ENCODE data around the gene KRTAP13-2.

DNA sequence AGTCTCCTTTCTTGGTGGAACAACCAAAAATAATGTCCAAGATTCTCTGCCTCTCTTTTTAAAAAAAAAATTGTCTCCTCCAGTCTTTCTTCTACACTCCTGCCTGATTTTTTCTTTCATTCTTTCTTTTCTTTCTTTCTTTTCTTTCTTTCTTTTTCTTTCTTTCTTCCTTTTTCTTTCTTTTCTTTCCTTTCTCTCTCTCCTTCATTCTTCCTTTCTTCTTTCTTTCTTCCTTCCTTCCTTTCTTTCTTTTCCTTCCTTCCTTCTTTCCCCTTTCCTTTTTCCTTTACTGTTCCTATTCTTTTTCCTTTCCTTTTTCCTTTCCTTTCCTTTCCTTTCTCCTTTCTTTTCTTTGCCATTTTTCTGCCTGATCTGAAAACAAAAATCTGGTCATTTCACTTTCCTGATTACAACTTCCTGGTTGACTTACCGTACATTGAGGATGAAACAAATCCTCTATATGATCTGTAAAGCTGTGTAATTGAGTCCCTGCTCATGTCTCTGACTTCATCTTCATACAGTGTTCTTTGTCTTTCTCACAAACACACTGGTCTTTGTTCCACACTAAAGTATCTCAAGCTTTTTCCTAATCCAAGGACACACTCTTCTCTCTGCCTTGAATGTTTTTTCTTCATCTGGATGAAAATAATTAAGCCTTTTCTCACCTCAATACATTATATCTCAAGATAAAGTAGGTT is 17.6 kb downstream of the KRTAP13-2 start:
- TF ChIP-seq, protein P1, sequence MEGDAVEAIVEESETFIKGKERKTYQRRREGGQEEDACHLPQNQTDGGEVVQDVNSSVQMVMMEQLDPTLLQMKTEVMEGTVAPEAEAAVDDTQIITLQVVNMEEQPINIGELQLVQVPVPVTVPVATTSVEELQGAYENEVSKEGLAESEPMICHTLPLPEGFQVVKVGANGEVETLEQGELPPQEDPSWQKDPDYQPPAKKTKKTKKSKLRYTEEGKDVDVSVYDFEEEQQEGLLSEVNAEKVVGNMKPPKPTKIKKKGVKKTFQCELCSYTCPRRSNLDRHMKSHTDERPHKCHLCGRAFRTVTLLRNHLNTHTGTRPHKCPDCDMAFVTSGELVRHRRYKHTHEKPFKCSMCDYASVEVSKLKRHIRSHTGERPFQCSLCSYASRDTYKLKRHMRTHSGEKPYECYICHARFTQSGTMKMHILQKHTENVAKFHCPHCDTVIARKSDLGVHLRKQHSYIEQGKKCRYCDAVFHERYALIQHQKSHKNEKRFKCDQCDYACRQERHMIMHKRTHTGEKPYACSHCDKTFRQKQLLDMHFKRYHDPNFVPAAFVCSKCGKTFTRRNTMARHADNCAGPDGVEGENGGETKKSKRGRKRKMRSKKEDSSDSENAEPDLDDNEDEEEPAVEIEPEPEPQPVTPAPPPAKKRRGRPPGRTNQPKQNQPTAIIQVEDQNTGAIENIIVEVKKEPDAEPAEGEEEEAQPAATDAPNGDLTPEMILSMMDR (optimal IDR thresholded peaks at IDR 0.05 in 1 of 3, IDR thresholded peaks at IDR 0.05 in 1 of 3, conservative IDR thresholded peaks at IDR 0.05 in 1 of 3; ENCODE audit: extremely low read depth in 1 of 3, insufficient read depth in 2 of 3, low read length in 3 of 3) = no peak
- no peak for TF ChIP-seq EZH2 (IDR thresholded peaks at IDR 0.05; ENCODE audit: low read length)
